Left kidney (tissue), 2 donors: ENCODE results near the gene PCDHGC5. TPM values are rescaled to one million over a fixed set of nuclear protein-coding genes. Genes with fewer than 3 reads are reported as not detected.

ENCODE experiments used
- DNase-seq: peaks from one replicate; pipeline ENCODE4 v3.0.0-alpha.2; 2013
- polyA plus RNA-seq: library from polyadenylated mRNA; unstranded; fragments of 120-200 nt; gene quantifications from one replicate; pipeline ENCODE4 v1.2.1, GENCODE V29; 2013; ENCODE audit not compliant: insufficient read length

The PCDHGC5 gene
- polyA plus RNA-seq, 1 donor: 0.81 TPM

GRCh38 chr5:141529002-141529401 is 40.1 kb downstream of the PCDHGC5 start:
- DNase-seq: no peak

DNA sequence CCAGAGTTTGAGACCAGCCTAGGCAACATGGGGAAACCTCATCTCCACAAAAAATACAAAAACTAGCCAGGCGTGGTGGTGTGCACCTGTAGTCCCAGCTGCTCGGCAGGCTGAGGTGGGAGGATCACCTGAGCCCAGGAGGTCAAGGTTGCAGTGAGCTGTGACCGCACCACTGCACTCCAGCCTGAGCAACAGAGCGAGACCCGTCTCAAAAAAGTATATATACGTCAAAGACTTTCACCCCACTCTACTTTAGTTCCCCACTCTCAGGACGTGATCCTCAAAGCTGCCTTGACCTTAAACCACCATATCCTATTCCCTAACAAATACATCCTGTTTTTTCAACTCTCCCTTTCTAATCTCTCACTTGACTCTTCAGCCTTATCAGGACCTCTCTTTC is 41.0 kb downstream of the PCDHGC5 start:
- DNase-seq: no peak

GRCh38 chr5:141532726-141533125 is 43.8 kb downstream of the PCDHGC5 start:
- no peak for DNase-seq

GRCh38 chr5:141533897-141534296 is 45.0 kb downstream of the PCDHGC5 start:
- DNase-seq: no peak

DNA sequence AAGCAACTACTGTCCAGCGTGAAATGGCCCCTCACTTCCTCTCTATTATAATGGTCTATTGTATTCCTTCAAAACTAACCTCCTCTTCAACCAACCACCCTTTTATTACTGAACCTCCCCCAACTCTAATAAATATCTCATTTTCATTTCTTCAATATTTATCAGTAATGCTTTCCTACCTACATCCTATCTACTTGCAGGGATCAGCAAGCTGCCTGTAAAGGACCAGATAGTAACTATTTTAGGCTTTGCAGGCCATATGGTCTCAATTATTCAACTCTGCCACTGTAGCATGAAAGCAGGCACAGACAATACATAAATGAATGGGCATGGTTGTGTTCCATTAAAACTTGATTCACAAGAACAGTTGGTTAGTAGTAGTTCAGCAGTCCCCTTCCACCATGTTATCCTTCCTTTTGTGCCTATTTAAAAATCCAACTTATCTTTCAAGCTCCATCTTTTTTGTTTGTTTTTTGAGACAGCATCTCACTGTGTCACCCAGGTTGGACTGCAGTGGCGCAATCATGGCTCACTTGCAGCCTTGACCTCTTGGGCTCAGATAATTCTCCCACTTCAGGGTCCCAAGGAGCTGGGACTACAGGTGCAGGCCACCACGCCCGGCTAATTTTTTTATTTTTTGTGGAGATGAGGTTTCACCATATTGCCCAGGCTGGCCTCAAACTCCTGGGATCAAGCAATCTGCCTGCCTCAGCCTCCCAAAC is 45.8 kb downstream of the PCDHGC5 start:
- no peak for DNase-seq

Other genes with a start within 250 kb of the PCDHGC5 start
- 12.5 TPM for gene PCDHB15, start 243.7 kb upstream of the PCDHGC5 start, polyA plus RNA-seq
- gene SLC25A2, start 185.0 kb upstream of the PCDHGC5 start, polyA plus RNA-seq: 0.23 TPM
- 154 TPM for gene TAF7, start 168.3 kb upstream of the PCDHGC5 start, polyA plus RNA-seq
- 1.1 TPM for gene PCDHGA1, start 158.6 kb upstream of the PCDHGC5 start, polyA plus RNA-seq
- gene PCDHGA2, start 150.3 kb upstream of the PCDHGC5 start, polyA plus RNA-seq: 6.8 TPM
- 2.9 TPM for gene PCDHGA3, start 145.3 kb upstream of the PCDHGC5 start, polyA plus RNA-seq
- gene PCDHGB1, start 139.0 kb upstream of the PCDHGC5 start, polyA plus RNA-seq: 1.9 TPM
- 2.6 TPM for gene PCDHGA4, start 134.1 kb upstream of the PCDHGC5 start, polyA plus RNA-seq
- gene PCDHGB2, start 129.1 kb upstream of the PCDHGC5 start, polyA plus RNA-seq: 4.0 TPM
- gene PCDHGA5, start 124.9 kb upstream of the PCDHGC5 start, polyA plus RNA-seq: 2.7 TPM
- 2.8 TPM for gene PCDHGB3, start 118.8 kb upstream of the PCDHGC5 start, polyA plus RNA-seq
- 8.1 TPM for gene PCDHGA6, start 115.2 kb upstream of the PCDHGC5 start, polyA plus RNA-seq
- 2.2 TPM for gene PCDHGA7, start 106.3 kb upstream of the PCDHGC5 start, polyA plus RNA-seq
- gene PCDHGB4, start 101.4 kb upstream of the PCDHGC5 start, polyA plus RNA-seq: 7.6 TPM
- 0.60 TPM for gene PCDHGA8, start 96.4 kb upstream of the PCDHGC5 start, polyA plus RNA-seq
- 10.9 TPM for gene PCDHGB5, start 91.1 kb upstream of the PCDHGC5 start, polyA plus RNA-seq
- gene PCDHGA9, start 86.3 kb upstream of the PCDHGC5 start, polyA plus RNA-seq: 6.5 TPM
- gene PCDHGB6, start 81.1 kb upstream of the PCDHGC5 start, polyA plus RNA-seq: 7.3 TPM
- gene PCDHGA10, start 76.1 kb upstream of the PCDHGC5 start, polyA plus RNA-seq: 3.7 TPM
- 17.3 TPM for gene PCDHGB7, start 71.4 kb upstream of the PCDHGC5 start, polyA plus RNA-seq
- gene PCDHGA11, start 68.0 kb upstream of the PCDHGC5 start, polyA plus RNA-seq: 5.1 TPM
- 1.5 TPM for gene PCDHGA12, start 58.6 kb upstream of the PCDHGC5 start, polyA plus RNA-seq
- gene PCDHGC3, start 13.1 kb upstream of the PCDHGC5 start, polyA plus RNA-seq: 99.2 TPM
- 4.4 TPM for gene PCDHGC4, start 4.1 kb upstream of the PCDHGC5 start, polyA plus RNA-seq
- gene DIAPH1, start 129.9 kb downstream of the PCDHGC5 start, polyA plus RNA-seq: 80.0 TPM
- gene HDAC3, start 147.8 kb downstream of the PCDHGC5 start, polyA plus RNA-seq: 122 TPM
- 1.1 TPM for gene RELL2, start 147.9 kb downstream of the PCDHGC5 start, polyA plus RNA-seq
- 17.3 TPM for gene FCHSD1, start 162.3 kb downstream of the PCDHGC5 start, polyA plus RNA-seq
- gene ARAP3, start 193.1 kb downstream of the PCDHGC5 start, polyA plus RNA-seq: 21.3 TPM